HG03025 (cell line): ENCODE measurements around the gene ASTN2.
A peak's percentile ranks its signal among the peaks of the same experiment; 100 is the strongest.

Source experiments
- ATAC-seq: cut with Tn5 transposase; IDR thresholded peaks from one replicate; pipeline ENCODE4 v1.9.1; 2021; ENCODE audit warnings: mild to moderate bottlenecking, moderate library complexity; ENCODE audit not compliant: unreplicated experiment, low FRiP score

Gene ASTN2

DNA sequence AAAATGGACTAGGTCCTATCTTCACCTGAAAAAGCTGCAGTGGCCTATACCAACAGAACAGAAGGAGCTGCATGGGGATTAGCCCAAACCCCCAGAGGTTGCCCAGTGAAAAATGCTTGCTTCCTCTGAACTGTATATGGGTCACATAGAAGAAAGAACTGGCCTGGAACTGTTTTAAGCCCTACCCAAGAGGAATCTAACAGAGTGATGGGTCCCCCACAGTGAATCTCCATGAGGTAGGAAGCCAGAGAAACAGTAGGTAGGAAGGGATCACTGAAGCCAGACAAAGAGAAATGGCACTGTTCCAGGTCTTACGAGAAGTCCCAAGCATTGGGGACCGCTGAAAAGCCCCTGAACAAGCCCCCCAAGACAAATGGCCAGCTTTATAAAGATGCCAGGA is 756.6 kb downstream of the ASTN2 start:
- no peak for ATAC-seq

- no peak for ATAC-seq
Measured at GRCh38 chr9:116656977-116657376, 757.9 kb downstream of the ASTN2 start.

GRCh38 chr9:116656501-116656971 is 758.3 kb downstream of the ASTN2 start:
- no peak for ATAC-seq

GRCh38 chr9:116654059-116654355 is 760.9 kb downstream of the ASTN2 start:
- ATAC-seq, result no peak

- ATAC-seq, result no peak
Measured at GRCh38 chr9:116653348-116654058, 761.4 kb downstream of the ASTN2 start.

GRCh38 chr9:116647515-116647809 is 767.4 kb downstream of the ASTN2 start:
- ATAC-seq, result no peak

- ATAC-seq, result peak; percentile 65
Measured at GRCh38 chr9:116646661-116647514, 768.0 kb downstream of the ASTN2 start.

DNA sequence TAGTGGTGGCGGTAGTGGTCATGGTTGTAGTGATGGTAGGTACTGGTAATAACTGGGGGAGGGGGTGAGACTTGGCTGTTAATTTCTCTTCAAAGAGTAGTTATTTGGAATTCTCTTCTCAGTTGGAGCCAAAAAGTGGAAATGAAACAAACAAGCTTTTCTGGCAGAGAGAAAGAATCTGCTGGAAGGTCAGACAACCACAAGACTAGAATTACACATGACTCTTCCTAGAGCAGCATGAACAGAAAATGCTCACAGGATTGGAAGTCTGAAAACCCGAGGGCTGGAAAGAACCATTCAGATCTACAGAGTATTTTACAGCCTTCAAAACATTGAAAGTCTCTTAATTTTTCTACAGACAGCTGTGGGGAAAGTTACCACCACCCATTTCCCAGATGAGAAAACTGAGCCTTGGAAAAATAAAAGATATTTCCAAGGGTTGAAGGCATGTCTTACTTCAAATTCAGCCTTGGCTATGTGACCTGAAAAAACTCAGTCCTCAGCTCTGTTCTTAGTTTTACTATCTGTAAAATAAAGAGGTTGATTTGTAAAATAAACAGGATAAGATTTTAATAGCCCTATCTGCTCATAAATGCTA is 770.7 kb downstream of the ASTN2 start:
- no peak for ATAC-seq

DNA sequence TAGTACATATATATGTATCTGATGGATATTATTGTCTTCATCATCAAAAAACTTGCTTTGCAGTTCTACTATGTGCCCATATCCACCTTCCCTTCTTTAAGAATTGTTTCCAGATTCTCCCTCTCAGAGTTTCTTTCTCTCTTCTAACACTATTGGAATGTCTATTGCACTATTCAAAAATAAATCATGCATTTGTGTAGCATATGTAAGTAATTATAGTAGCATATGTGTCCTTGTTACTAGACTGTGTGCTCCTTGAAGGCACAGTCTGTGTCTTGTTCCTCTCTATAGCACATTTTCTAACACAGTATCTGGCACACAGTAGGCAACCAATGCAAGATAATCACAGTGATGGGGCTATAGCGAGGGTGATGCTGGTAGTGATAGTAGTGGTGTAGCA is 771.2 kb downstream of the ASTN2 start:
- no peak for ATAC-seq

- ATAC-seq, result no peak
Measured at GRCh38 chr9:116641292-116642059, 773.4 kb downstream of the ASTN2 start.

- no peak for ATAC-seq
Measured at GRCh38 chr9:116639251-116639741, 775.6 kb downstream of the ASTN2 start.

DNA sequence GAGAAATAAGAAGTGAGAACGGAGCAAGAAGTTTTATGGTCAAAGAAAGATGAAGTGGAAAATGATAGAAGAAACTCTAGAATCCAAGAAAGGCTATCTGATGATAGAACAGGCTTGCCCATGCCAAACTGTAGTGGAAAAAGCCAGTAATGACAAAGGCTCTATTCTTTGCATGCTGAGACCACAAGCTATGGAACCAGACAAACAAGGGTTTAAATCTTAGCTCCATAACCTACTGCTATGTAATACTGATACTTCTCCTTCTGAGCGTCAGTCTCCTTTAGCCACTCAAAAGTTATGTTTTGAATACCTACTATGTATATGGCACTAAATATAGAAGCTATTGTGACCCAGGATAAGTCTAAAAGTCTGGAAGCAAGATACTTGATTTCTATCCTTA is 778.9 kb downstream of the ASTN2 start:
- ATAC-seq, result no peak

GRCh38 chr9:116632990-116633838 is 781.6 kb downstream of the ASTN2 start:
- ATAC-seq, result no peak

GRCh38 chr9:116629634-116630033 is 785.2 kb downstream of the ASTN2 start:
- ATAC-seq, result no peak

DNA sequence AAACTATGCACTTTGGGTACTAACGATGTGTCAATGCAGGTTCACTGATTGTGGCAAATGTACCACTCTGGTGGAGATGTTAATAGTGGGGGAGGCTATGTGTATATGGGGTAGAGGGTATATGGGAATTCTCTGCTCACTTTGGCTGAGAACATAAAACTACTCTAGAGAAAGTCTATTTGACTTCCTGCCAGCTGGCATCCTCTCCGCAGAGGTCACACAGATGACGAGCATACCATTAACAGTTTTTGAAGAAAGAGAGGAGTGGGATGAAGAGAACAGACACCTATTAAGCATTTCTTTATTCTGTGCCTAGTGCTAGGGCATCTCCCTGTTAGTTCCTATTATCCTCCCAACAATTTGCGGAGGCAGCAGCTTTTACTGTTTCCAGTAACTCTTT is 786.1 kb downstream of the ASTN2 start:
- no peak for ATAC-seq

DNA sequence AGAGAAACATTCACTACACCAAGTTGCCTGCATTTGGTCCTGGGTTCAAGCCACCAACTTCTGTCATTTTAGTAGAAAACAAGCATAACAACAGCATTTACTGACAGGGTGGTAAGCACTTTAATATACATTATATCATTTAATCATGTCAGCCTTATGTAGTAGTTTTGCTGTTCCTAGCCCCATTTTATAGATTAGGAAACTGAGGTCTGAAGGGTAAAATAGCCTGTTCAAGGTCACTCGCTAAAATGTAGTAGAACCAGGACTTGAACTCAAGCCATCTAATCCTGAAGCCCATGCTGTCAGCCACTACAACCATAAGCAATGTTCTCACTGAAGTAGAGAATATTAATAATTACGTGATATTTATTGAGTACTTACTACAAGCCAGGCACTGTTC is 787.4 kb downstream of the ASTN2 start:
- ATAC-seq, result no peak

- no peak for ATAC-seq
Measured at GRCh38 chr9:116626762-116627161, 788.1 kb downstream of the ASTN2 start.

DNA sequence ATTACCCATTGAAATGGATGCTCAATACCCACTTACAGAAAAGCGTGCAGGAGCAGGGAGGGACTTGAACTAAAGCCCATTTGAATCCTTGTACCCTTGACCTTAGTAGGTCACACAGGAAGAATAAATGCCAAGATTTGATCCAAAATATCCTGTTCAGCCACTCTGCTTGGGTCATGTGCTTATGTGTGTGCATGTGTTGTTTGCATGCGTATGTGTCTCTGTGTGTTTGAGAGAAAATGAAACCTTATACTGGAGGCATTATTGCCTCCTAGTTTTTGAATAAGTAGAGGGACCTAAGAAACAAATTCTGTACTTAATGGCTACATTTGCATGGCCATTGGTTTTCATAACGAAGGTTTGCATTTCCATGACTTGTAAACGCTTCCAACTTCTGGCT is 791.1 kb downstream of the ASTN2 start:
- no peak for ATAC-seq

DNA sequence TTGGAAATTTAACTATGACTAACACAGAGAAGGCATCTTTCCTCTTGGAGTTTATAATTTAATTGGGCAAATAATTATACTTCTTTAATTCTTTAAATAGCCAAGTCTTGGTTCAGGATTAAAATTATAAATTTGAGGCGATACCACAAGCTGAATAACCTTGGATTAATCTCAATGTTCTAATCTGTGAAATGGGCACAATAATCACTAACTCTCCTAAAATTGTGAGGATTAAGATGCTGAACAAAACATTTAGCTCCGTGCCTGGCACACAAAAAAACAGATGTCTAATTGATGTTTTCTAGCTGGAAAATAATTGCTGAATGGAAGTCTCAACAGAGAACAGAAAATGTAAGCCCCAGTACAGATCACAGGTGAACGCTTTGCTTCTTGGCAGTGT is 797.5 kb downstream of the ASTN2 start:
- ATAC-seq, result no peak

DNA sequence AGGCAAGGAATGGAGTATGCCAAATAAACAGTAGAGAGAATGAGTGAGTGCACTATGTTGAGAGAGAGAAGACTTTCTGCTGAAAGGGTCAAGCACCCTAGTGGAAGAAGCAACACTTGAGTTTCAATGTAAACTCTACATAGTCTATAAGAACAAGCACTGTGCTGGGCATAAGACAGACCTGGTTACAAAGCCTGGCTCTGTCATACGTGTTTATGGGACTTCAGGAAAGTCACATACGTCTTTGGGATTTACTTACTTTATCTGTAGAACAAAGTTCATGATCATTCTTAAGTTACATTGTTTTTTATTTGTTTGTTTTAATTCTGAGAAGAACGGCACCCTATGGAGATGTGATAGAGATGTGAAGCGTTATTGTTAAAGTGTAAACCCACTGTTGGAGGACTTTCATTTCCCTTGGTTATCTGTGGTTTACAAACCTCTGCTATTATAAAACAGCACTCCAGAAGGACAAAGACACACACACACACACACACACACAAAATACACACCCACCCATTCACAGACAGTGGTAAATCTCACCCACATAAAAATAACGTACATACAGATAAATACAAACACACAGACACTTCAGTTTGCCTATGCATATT is 798.4 kb downstream of the ASTN2 start:
- ATAC-seq, result no peak
